Stimulated activated CD8-positive, alpha-beta memory T cell treated with anti-CD3 and anti-CD28 coated beads, Interleukin-7, amount 100 ng/mL, for 48 hours (primary cell): ENCODE measurements around the gene CLN6.
"Not testable (repeated sequence)": the region's sequence is repeated elsewhere in the genome, so short reads cannot be mapped to it uniquely, and the experiment has no call there.

Experiments used
- DNase-seq, 2 donors: peaks; one replicate each; pipeline ENCODE4 v3.0.0-alpha.2; 2020; ENCODE audit warnings: low read depth in 1 of 2; ENCODE audit errors: extremely low read depth in 1 of 2

Gene CLN6

DNA sequence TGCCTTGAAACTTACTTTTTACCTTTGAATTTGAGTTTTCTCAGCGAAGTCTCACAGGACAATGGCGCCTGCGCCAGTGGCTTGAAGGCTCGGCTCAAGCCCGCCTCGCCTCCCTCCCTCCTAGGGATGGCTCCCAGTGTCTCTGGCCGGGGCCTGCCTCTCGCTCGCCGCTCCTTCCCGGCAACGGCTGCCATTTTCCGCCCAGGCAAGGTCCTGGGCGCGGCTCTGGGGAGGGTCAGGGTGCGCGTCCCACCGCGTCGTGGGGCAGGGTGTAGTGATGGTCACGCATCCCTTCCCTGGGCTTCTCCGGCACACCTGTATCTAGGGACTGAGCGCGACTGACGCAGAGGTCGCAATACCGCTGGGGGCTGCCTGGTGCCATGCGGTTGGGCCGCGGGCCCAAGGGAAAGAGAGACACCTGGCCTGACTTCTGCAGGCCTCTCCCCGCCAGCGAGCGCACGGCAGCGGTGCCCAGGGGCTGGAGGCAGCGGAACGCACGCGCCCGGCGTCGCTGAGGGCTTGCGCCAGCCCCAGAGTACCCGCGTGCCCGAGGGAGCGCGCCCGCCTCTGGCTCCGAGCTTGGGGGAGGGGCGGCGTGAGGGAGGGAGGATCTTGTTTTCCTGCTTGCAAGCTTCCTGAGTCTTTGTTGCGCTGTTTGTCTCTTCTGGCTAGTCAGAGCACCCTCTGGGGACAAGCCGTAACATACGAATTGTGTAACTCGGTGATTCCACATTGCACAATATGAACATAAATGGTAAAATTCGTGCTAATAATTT lies 27.3 kb upstream of the CLN6 start:
- peak; percentile 35 to 40 for DNase-seq

GRCh38 chr15:68252925-68253534 lies 23.5 kb upstream of the CLN6 start:
- DNase-seq, result no peak

GRCh38 chr15:68249058-68249713 lies 19.7 kb upstream of the CLN6 start:
- DNase-seq, result no peak

- no peak for DNase-seq
Observed at GRCh38 chr15:68244235-68244634, 14.7 kb upstream of the CLN6 start.

- DNase-seq, result no peak
Observed at GRCh38 chr15:68241088-68241935, 11.8 kb upstream of the CLN6 start.

GRCh38 chr15:68239025-68239424 lies 9.5 kb upstream of the CLN6 start:
- DNase-seq, result no peak

- no peak for DNase-seq
Observed at GRCh38 chr15:68235022-68235421, 5.5 kb upstream of the CLN6 start.

GRCh38 chr15:68234520-68234919 lies 5.0 kb upstream of the CLN6 start:
- DNase-seq, result not testable (repeated sequence)

DNA sequence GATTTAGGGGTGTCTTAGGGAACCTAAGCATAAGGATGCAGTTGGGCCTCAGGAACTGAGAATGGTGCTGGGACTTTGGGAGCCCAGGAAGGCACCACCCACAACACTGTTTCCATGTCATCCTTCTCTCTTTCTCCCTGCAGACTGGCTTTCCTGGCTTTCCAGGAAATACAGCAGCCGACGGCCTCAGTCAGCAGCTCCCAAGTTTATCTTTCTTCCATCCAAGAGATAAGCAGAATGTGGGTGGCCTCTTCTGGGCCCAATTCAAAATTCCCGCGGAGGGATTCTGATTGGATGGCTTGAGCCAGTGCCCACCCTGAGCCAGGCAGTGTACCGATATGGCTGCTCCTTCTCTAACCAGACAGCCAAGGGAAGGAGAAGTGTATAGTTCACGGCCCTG lies 4.5 kb upstream of the CLN6 start:
- DNase-seq, result no peak

- no peak for DNase-seq
Observed at GRCh38 chr15:68232937-68233336, 3.4 kb upstream of the CLN6 start.

GRCh38 chr15:68232449-68232848 lies 2.9 kb upstream of the CLN6 start:
- no peak for DNase-seq

GRCh38 chr15:68231102-68231818 lies 1.7 kb upstream of the CLN6 start:
- no peak for DNase-seq

DNA sequence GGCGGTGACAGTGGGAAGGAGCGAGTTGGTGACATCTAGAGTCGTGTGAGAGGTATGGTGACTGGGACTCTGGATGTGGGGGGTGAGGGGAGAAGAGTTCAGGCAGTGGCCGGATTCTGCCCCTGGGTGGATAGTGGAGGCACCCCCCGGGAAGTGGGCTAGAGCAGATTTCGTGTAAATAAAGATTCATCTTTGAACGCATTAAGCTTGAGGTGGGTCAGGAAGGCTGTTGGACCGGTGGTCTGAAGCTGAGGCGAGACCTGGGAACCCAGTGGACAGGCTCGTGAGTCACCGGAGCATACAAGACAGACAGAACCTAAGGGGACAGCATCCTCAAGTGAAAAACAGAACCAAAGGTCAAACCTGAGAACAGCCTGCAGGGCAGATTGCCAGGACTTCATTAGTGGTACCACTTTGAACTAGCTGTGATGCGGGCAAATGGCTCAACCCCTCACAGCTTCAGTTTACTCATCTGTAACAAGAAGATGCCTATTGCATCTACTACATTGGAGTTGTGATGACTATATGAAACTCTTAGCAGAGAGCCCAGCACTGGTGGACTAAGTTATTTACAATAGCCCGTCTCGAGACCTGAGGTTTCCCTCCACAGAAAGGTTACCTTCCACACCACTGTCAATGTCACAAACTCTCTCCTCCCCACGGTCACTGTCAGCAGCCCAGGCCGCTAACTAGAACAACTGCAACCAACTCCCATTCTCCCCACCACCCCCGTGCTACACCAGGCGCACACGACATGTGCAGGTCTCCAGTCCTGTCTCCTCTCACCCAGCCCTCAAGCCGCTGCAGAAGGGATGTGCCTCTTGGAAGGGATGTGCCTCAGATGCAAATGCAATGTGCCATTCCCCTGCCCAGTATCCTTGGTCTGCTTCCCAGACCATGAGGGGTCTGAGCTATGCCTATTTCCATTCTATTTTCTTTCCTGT lies 901 bp upstream of the CLN6 start:
- DNase-seq, result no peak

DNA sequence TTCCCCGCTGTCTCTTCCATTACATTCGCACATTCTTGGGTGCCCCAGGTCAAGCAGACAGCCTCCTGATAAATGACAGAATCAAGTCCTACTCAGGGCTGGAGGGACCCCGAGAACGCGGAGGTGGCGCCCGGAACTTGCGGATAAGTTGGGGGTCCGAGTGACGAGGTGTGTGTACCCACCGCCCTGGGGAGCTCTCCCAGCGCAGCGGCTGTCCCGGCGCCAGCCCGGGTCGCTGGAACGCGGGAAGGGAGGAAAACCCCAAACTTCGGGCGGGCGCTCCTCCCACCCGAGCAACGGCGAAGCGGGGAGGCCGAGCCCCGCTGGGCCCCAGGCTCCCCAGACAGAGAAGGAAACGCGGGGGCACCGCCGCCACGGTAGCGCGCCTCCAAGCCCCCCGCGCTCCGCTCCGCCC lies 550 bp downstream of the CLN6 start:
- no peak for DNase-seq

DNA sequence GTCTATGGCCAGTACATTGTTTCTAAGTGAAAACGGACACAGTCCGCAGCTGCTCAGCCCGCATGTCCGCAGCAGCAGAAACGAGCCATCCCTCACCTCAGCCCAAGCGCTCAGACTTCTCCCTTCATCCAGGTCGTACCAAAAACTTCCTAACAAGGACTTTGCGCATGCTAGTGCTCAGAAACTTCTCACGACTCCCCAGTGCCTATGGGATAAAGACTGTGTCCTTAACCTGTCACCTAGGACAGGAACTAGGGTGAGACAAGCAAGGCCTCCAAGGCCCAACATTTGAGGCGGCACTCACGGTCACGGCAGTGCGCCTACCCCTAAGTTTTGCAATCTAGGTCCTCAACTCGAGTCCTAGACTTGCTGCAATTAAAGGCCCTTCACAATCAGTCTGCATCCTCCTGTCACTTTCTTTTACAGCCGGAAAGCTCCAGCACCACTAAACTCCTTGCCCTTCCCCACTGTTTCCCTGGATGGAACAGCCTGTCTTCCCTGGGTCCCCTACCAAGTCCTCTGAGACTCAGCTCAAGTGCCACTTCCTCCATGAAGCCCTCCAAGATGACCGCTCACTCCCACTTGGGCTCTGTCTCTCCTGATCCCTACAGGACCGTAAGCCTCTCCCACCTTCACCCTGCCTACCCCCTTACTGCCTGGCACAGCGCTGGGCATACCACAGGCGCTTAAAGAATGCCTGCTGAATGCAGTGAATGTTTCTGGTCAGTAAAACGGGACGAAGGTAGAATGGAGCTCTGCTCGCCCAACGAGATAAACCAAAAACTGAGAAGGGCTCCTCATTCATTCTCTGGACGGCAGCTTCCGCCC lies 1.2 kb downstream of the CLN6 start:
- no peak for DNase-seq

DNA sequence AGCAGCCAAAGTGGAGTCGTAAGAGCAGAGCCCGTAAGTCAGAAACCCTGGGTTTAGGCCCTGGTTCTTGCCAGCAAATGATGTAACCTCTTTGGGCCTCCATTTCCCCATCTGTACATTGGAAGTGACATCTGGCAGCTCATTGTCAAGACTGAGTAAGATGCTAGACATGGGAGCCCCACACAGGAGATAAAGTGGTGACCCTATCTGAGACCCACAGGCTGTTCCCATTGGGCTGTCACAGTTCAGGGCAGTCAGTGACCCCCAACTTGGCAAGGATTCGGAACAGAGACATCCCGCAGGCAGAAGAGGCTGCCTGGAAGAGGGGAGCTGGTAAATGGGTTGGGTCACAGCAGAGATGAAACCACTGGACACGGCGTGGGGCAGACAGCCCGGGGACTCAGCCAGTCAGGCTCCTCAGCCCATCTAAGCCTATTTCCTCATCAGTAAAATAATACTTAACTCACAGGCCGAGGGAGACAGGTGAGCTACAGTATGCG lies 1.8 kb downstream of the CLN6 start:
- no peak for DNase-seq

GRCh38 chr15:68225442-68225841 lies 4.1 kb downstream of the CLN6 start:
- DNase-seq, result not testable (repeated sequence)

GRCh38 chr15:68224546-68225250 lies 4.8 kb downstream of the CLN6 start:
- no peak for DNase-seq
